ENCODE measurements around the gene TPT1. TPM values are rescaled to one million over a fixed set of nuclear protein-coding genes. Genes with fewer than 3 reads are reported as not detected.
A peak's percentile ranks its signal among the peaks of the same experiment; 100 is the strongest.

Gene TPT1
- polyA plus RNA-seq, 1 of the 3 experiments (the other 2 are of a cell fraction) = 1,919 TPM

- WGBS (ENCODE audit: low lambda C conversion rate) = 41% methylated on average over 3 of the region's 3 CpGs
- H3K4me1 ChIP-seq (ENCODE audit: control insufficient read depth in 1 of 2, insufficient read depth in 2 of 2, low read depth in 1 of 2, low read length in 1 of 2) = peaks cover 5 to 62% of the 10 kb centered on the region in 2 experiments
Measured at GRCh38 chr13:45328661-45329111, 12.3 kb downstream of the TPT1 start.

GRCh38 chr13:45327253-45327955 lies 13.6 kb downstream of the TPT1 start:
- H3K27ac ChIP-seq (ENCODE audit: low read depth in 2 of 2, low read length in 1 of 2) = no peak overlapping the region
- H3K4me1 ChIP-seq (ENCODE audit: control insufficient read depth in 1 of 2, insufficient read depth in 2 of 2, low read depth in 1 of 2, low read length in 1 of 2) = peaks cover 5 to 49% of the 10 kb centered on the region in 2 experiments
- no peak for TF ChIP-seq GABPA (IDR thresholded peaks at IDR 0.05; ENCODE audit: low read depth)
- TF ChIP-seq GATA2 (CRISPR knock-in tag; IDR thresholded peaks at IDR 0.05) = no peak
- no peak for TF ChIP-seq MAX (IDR thresholded peaks at IDR 0.05; ENCODE audit: low read depth)
- no peak for TF ChIP-seq USF1 (IDR thresholded peaks at IDR 0.05; ENCODE audit: borderline replicate concordance, low read depth)
- TF ChIP-seq PBX3 (IDR thresholded peaks at IDR 0.05) = no peak
- no peak for TF ChIP-seq NFIC (IDR thresholded peaks at IDR 0.05; ENCODE audit: borderline replicate concordance)
- no peak for TF ChIP-seq EZH2phosphoT487 (IDR thresholded peaks at IDR 0.05; ENCODE audit: borderline replicate concordance, low read depth)
- no peak for TF ChIP-seq RAD21 (IDR thresholded peaks at IDR 0.05; ENCODE audit: low read length)
- TF ChIP-seq NRF1 (IDR thresholded peaks at IDR 0.05; ENCODE audit: low read depth, low read length) = no peak
- no peak for TF ChIP-seq SIN3A (IDR thresholded peaks at IDR 0.05; ENCODE audit: borderline replicate concordance, low read depth, low read length)
- no peak for TF ChIP-seq IRF3 (IDR thresholded peaks at IDR 0.05; ENCODE audit: low read depth, low read length)
- no peak for TF ChIP-seq POLR2AphosphoS5 (IDR thresholded peaks at IDR 0.05; ENCODE audit: low read depth, low read length)
- no peak for TF ChIP-seq CTCF (IDR thresholded peaks at IDR 0.05)
- TF ChIP-seq ZBTB33 (IDR thresholded peaks at IDR 0.05; ENCODE audit: borderline replicate concordance, low read depth) = no peak
- TF ChIP-seq YY1 (IDR thresholded peaks at IDR 0.05; ENCODE audit: low read depth) = no peak
- TF ChIP-seq CHD2 (IDR thresholded peaks at IDR 0.05; ENCODE audit: low read length, partially characterized antibody) = no peak

More at GRCh38 chr13:45328661-45329111, 12.3 kb downstream of the TPT1 start:
- Histone ChIP-seq H3K27ac (ENCODE audit: low read depth in 2 of 2, low read length in 1 of 2) (peak overlapping the region in 1 of 2 experiments; percentile 86; a peak in 2 of 4 replicates), H3K4me2 (peak overlapping the region; percentile 67), H3K27me3 (ENCODE audit: insufficient read depth) (no peaks in the 10 kb centered on the region), H3K9ac (no peak overlapping the region), H3K79me2 (ENCODE audit: insufficient read depth) (no peaks in the 10 kb centered on the region), H3F3A (replicated peaks; ENCODE audit: insufficient read depth) (peaks cover 66% of the 10 kb centered on the region), H4K20me1 (ENCODE audit: insufficient read depth) (peaks cover 18% of the 10 kb centered on the region), H2AFZ (ENCODE audit: low read depth) (no peak overlapping the region), H3K9me3 (no peaks in the 10 kb centered on the region), H3K36me3 (replicated peaks in 1 of 2; ENCODE audit: control insufficient read depth in 1 of 2, insufficient read depth in 2 of 2, low read length in 1 of 2) (peaks cover 0 to 1% of the 10 kb centered on the region in 2 experiments), H3K9me2 (no peaks in the 10 kb centered on the region), H3K4me3 (ENCODE audit: low read depth in 2 of 2, low read length in 1 of 2) (no peak overlapping the region)
- ChIA-PET POLR2A (no interaction called here), CTCF (interaction anchor here (1.5 kb wide), 1 partner anchor 282 kb away, joined by 7 read pairs; no protein-coding TSS in a partner anchor)
- DNase-seq = no peak
- TF ChIP-seq CHD2 (IDR thresholded peaks at IDR 0.05; ENCODE audit: low read length, partially characterized antibody) = no peak
- no peak for TF ChIP-seq MAX (IDR thresholded peaks at IDR 0.05; ENCODE audit: low read depth)
- TF ChIP-seq GATA2 (CRISPR knock-in tag; IDR thresholded peaks at IDR 0.05) = no peak
- 0 out of 2 replicates have a peak, but pooled peaks have one; percentile 15 for TF ChIP-seq TCF12 (IDR thresholded peaks at IDR 0.05)
- no peak for TF ChIP-seq RFX5 (IDR thresholded peaks at IDR 0.05; ENCODE audit: low read length)
- TF ChIP-seq NFIC (IDR thresholded peaks at IDR 0.05; ENCODE audit: borderline replicate concordance) = peak; percentile 55; the same call in 1 of the 2 replicates

More at GRCh38 chr13:45327253-45327955, 13.6 kb downstream of the TPT1 start:
- no peak overlapping the region for H3K9ac ChIP-seq
- H3F3A ChIP-seq (replicated peaks; ENCODE audit: insufficient read depth) = peaks cover 53% of the 10 kb centered on the region
- H2AFZ ChIP-seq (ENCODE audit: low read depth) = no peak overlapping the region
- CTCF ChIA-PET = interaction anchor here (2.0 kb wide), 1 partner anchor 18 kb away, joined by 4 read pairs; no protein-coding TSS in a partner anchor
- peaks cover 5% of the 10 kb centered on the region for H4K20me1 ChIP-seq (ENCODE audit: insufficient read depth)
- no peaks in the 10 kb centered on the region for H3K9me3 ChIP-seq
- 95% methylated on average over 9 of the region's 9 CpGs for WGBS (ENCODE audit: low lambda C conversion rate)
- no peak overlapping the region for H3K4me2 ChIP-seq
- POLR2A ChIA-PET = no interaction called here
- no peaks in the 10 kb centered on the region for H3K79me2 ChIP-seq (ENCODE audit: insufficient read depth)
- no peaks in the 10 kb centered on the region for H3K36me3 ChIP-seq (replicated peaks in 1 of 2; ENCODE audit: control insufficient read depth in 1 of 2, insufficient read depth in 2 of 2, low read length in 1 of 2)
- no peak for DNase-seq
- H3K27me3 ChIP-seq (ENCODE audit: insufficient read depth) = no peaks in the 10 kb centered on the region
- no peaks in the 10 kb centered on the region for H3K9me2 ChIP-seq
- no peak overlapping the region for H3K4me3 ChIP-seq (ENCODE audit: low read depth in 2 of 2, low read length in 1 of 2)
